Ramos (cell line): ENCODE data around the gene CPNE1.
"Not testable (repeated sequence)": the region's sequence is repeated elsewhere in the genome, so short reads cannot be mapped to it uniquely, and the experiment has no call there.

Experiments
- in situ Hi-C: fragments of 300-500 bp; cut with MboI; formaldehyde crosslinking; loops from one replicate; pipeline ENCODE4 v1.14.3; 2022; ENCODE audit warnings: low sequenced_read_pairs; ENCODE audit not compliant: unreplicated experiment

The CPNE1 gene

DNA sequence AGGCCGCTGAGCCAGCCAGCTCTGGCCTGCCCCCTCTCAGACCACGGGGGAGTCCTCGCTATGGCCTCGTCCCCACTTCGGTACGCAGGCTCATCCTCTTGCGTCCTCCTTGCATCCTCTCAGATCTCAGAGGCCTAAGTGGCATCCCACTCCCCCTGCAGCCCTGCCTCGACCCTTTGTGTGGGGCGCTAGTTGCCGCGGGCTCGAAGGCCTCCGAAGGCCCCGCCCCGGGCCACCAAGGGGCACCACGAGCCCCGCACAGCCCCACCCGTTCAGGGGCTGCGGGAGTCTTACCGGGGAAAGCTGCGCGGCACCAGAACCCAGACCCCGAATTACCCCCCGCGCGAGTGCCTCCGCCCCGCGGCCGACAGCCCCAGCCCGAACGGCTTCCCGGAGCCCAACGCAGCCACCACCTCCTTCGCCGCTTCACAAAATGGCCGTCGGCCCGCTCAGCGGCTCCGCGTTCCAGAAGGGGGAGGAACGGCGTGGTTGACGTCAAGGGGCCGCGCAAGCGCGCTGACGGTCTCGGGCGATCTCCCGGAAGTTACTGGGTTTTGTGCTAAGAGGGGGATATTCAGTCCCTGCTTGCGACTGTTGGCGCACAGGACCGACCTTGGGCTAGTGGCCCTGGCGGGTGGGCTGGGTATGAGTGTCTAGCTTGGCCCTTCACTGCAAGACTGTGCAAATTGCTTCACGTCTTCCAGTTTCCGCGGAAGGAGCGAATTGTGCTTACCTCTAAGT is at the start of gene CPNE1, which contains the start of gene RBM12:
CPNE1 (minus strand) TSS at position 435 of the 741 bp plus-strand sequence. CDS start 31,977 bp downstream, outside the sequence.
RBM12 (minus strand) TSS at position 435 of the 741 bp plus-strand sequence. CDS start 9,578 bp downstream, outside the sequence.
- in situ Hi-C loops: no loop called here

DNA sequence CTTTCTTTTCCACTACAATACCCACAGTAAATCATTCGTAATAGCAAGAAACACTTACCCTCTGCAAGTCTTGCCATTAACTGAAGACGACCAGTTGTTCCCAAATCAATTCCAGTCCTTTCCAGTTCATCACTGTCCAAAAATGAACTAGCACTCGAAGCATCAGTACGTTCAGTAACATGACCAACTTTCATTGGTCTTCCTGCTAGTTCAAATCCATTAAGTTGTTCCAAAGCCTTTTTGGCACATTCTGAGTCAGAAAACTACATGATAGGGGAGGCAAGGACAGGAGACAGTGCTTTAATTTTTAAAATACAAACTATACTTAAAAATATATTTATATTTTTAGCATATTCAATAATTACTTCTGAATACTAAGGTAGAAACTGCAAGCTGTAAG is 49.4 kb upstream of the CPNE1 start:
- in situ Hi-C loops: no loop called here

DNA sequence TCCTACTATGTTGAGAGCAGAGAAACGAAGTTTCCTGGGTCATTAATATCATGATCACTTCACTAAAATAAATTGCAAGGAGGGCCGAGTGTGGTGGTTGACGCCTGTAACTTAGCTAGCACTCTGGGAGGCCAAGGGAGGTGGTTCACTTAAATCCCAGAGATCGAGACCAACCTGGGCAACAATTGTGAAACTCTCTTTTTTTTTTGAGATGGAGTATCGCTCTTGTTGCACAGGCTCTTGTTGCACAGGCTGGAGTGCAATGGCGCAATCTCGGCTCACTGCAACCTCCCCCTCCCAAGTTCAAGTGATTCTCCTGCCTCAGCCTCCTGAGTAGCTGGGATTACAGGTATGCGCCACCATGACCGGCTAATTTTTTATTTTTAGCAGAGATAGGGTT is 48.4 kb upstream of the CPNE1 start:
- in situ Hi-C loops: not testable (repeated sequence)

DNA sequence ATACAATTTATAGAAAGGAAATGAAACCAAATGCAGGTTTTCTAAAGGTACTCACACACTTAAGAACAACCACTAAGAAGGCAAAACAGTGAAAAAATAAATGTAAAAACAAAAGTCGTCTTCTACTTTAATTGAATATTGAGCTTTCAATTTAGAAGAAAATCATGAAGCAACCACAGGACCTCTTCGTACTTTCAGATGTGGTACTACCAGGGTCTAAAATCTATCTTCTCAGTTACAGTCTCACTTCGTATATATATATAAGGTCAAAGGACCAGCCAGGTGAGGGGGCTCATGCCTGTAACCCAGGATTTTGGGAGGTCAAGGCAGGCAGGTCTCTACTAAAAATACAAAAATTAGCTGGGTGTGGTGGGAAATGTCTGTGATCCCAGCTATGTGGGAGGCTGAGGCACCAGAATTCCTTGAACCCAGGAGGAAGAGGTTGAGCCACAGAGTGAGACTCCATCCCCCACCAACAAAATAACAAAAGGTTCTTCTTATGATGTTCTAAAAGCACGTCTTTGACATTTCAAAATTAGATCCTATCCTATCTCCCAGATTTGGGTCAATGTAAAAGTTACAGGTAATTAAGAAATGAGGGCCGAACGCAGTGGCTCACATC is 47.0 kb upstream of the CPNE1 start:
- in situ Hi-C loops: no loop called here

DNA sequence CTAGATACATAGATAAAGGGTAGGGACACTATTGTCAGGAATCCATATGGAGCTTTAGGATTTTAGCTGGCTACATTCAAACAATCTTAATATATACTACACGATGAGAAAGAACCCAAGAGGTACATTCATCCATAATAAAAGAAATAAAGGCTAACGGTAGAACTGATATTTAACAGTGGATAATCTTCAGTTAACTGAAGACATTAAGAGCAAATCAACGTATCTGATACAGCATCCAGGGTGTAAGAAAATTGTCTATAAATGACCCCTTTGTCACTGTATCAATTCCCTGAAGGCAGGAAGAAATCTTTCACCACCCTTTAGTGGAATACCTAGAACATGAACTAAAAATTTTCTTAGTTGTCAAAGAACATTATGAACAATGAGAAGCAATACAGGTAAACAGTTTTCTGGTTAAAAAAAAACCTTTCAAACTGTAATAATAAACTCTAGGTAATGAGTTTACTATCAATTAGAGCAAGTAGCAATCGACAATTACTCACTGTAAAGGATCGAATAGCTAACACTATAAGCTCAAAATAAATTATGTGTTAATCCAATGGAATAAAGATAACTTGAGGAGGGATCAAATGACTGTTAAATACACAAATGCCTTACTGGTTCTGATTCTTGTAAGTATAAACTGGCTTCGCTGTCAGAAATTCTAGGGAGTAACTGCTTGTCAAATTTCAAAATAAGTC is 46.3 kb upstream of the CPNE1 start:
- in situ Hi-C loops: no loop called here

DNA sequence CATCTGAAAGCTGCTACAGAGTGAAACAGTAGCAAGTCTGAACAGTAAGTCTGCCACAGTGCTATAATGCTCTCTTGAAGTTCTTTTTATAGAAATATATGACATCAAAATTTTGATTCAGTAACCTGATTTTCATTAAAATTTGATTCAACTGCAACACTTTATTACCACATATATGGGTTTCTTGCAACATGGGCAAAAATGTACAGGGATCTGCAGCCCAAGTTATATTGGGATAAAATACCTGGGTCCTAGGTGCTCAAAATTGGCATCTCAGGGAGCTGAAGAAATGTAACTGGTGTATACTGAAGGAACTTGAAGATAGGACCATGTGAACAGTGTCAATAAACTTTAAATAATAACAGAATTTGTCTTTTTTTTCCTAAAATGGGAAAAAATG is 45.3 kb upstream of the CPNE1 start:
- in situ Hi-C loops: no loop called here

DNA sequence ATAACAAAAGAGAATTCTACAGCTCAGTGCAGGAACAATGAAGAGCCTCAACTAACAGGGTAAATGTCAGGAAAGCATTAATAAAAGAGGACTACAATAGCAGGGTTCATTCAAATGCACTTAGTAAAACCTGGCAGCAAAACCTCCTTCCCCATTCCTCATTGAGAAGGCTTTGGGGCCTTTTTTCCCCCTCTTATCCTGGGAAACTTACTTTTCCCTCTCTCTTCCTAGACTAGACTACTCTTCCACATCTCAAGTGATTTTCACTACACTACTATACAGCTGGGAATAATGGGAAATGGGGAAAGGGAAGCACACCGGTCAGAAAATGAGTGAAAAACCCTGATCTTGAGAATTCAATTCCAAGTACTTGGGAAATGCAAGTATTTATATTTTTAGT is 44.6 kb upstream of the CPNE1 start:
- in situ Hi-C loops: no loop called here

DNA sequence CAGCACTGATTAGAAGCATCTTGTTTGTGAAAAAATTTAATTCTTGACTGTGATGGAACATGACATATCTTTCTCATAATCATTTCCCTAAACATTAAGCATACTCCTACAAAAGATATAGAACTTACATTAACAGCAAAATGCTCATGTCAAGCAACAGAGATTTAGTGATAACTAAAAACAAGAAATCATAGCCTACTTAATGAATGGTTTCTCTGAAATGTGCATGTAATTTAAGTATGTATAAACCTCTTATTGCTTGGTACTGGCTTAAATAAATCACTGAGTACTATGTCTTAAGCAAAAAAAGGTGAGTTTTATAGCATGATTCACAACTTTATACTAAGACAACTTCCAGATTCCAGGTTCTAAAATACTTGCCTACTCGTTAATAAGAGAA is 43.8 kb upstream of the CPNE1 start:
- in situ Hi-C loops: no loop called here

DNA sequence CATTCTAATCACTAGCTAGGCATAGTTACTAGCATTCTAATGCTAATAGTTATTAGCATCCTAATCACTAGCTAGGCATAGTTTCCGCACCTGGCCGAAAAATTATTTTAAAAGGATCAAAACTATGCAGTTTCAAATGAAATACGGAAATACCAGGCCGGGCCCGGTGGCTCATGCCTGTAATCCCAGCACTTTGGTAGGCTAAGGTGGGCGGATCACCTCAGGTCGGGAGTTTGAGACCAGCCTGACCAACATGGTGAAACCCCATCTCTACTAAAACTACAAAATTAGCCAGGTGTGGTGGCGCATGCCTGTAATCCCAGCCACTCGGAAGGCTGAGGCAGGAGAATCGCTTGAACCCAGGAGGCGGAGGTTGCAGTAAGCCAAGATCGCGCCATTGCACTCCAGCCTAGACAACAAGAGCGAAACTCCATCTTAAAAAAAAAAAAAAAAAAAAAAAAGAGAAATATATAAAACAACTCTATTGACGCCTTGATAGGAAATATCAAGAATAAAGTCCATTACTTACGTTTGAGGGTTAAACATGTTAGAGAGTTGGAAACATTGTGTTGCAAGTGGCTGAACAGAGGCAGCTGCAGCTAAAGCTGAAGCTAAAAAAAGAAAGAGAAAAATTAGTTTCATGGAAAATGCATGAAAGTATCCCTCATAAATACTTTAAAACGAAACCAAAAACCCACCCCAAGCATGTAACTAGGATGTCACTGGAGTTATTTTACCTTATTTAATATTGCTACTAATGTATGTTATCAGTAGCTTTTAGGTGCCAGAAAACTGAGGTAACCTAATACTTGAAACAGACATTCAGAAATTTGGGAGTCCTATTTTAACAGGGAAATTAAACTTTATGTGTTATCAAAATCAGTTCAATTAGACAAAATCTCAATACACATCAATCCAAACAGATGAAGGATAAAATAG is 42.2 kb upstream of the CPNE1 start:
- in situ Hi-C loops: not testable (repeated sequence)

DNA sequence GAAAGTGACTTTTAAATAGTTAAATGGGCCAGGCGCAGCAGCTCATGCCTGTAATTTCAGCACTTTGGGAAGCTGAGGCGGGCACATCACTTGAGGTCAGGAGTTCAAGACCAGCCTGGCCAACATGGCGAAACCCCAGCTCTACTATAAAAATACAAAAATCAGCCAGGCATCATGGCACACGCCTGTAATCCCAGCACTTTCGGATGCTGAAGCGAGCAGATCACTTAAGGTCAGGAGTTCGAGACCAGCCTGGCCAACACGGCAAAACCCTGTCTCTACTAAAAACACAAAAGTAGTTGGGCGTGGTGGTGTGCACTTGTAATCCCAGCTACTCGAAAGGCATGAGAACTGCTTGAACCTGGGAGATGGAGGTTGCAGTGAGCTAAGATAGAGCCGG is 41.2 kb upstream of the CPNE1 start:
- in situ Hi-C loops: not testable (repeated sequence)

DNA sequence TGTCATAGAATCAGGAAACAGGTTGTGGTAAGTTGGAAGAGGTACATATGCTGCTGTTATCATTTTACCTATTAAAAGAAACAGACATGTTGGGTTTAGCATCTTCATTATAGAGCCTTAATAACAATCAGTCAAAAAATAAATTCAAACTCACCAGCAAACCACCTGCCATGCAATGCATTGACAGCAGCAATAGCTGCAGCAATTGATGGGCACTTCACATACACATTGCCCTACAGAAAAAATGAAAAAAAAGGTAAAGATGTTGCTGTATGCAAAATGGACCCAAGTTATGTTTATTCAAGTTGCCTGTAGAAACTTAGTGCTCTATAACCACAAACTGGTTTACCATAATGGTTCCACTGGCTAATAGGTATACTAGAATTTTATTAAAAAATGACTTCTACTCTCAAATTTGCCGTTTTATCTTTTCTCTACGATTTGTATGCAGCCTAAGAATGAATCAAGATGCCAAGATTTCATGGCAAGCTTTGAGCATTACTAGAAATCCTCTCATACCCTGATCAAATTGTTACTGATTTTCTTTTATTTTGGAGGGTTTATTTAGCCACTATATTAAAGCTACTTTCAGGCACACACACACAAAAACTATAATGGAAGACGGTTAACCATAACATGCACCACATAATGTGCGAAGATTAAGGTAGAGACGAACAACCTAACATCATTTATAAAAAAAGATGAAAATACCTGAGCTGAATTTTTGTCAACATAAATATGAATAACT is 40.0 kb upstream of the CPNE1 start:
- in situ Hi-C loops: no loop called here

DNA sequence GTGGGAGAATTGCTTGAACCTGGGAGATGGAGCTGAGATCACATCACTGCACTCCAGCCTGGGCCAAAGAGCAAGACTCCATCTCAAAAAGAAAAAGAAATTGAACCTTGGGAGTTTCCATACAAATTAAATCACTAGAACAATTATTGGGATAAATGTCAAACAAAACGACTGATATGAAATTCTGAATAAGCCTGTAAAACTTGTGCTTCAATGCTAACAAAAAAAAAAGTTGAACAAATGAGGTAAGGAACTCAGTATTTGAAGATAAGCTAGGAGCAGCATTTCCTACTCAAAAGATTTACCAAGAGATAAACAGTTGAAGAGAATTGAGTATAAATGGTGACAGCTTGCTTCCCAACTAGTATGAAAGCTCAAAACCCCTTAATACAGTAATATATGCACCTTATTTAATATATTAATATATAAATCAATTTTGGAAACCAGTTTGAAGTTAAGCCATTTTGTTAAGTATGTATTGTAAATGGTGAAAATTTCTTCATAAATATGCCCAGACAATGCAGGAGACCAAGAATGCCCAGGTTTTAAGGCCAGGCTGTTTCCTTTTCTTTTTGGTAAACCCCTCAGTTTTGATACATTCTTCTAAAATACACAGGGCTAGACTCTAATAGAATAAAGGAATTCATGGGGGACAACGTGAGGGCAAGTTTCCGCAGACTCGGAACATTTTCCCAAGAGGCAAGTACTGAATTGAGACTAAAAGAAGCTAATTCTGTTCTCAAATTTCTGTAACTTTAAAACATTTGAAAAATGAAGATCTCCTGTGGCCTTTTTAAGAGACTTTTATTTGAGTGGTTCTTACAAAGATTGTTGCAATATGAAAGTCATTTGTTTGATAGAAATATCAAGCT is 38.4 kb upstream of the CPNE1 start:
- in situ Hi-C loops: no loop called here

DNA sequence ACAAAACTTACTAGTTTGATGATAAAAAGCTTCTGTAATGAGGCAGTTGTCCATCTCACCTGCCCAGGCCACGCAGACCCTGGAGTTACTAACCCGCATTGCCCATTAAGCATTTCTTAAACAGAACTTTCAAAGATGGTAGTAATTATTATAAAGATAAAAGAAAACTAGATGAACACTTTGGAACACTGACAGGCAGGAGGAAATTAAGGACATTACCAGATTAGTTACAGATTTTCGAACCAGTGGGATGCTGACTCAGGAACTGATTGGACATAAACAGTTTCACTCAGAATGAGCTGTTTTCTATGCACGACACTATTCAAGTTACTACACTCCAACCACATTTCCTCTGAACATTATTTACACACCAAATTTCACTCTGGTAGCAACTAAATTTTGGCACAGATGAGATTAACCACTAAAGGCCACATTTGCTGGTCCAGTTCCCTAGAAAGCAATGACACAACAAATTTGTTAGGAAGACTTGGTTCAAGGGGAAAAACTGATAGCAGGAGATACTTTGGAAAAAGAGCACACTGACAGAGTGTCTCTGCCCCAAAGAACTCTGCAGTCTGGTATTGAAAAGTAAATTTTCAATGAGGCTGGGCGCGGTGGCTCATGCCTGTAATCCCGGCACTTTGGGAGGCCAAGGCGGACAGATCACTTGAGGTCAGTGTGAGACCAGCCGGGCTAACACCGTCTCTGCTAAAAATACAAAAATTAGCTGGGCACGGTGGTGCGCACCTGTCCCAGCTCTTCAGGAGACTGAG is 37.5 kb upstream of the CPNE1 start:
- in situ Hi-C loops: no loop called here

DNA sequence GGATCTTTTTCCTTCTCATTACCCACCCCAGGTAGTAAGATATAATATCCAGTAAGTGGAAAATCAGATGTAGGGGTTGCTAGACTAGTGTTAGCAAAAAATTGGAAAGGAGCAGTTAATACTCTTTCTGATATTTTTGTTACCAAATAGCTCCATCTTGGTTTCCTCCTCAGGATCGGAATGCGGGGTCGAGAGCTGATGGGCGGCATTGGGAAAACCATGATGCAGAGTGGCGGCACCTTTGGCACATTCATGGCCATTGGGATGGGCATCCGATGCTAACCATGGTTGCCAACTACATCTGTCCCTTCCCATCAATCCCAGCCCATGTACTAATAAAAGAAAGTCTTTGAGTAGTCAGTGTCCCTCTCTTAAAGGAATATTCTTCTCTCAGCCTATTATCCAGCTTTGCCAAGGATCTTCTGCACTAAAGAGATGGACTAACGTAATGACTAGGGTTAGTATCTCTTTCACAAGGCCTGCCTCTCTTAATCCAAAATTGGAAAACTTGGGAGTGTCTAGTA is 36.0 kb upstream of the CPNE1 start:
- in situ Hi-C loops: no loop called here

DNA sequence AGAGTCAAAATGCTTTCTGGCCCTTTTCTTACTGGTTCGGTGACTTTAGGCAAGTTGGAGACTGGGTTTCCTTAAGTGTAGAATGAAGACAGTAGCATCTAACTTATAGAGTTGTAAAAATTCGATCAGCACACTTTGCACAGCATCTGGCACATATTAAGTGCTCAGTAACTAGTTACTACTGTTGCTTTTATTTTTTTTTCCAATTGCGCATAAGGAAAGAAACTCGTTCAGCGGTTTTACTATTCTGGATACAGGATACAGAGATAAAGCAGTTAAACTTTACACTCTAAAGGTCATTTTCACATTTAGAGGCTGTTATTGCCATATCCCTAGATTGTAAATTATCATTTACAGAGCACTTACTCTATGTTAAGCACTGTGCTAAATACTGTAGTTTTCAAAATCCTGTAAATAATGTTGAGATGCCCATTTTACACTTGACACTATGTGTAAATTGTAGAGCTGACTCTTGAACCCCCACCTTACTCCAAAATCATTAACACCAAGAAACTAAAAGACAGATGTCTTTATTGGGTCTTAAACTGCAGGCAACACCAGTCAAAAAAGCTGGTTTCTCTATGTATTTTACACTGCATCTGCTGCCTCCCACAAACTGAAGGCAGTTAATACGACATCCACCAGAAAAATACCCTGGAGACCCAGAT is 35.4 kb upstream of the CPNE1 start:
- in situ Hi-C loops: no loop called here

DNA sequence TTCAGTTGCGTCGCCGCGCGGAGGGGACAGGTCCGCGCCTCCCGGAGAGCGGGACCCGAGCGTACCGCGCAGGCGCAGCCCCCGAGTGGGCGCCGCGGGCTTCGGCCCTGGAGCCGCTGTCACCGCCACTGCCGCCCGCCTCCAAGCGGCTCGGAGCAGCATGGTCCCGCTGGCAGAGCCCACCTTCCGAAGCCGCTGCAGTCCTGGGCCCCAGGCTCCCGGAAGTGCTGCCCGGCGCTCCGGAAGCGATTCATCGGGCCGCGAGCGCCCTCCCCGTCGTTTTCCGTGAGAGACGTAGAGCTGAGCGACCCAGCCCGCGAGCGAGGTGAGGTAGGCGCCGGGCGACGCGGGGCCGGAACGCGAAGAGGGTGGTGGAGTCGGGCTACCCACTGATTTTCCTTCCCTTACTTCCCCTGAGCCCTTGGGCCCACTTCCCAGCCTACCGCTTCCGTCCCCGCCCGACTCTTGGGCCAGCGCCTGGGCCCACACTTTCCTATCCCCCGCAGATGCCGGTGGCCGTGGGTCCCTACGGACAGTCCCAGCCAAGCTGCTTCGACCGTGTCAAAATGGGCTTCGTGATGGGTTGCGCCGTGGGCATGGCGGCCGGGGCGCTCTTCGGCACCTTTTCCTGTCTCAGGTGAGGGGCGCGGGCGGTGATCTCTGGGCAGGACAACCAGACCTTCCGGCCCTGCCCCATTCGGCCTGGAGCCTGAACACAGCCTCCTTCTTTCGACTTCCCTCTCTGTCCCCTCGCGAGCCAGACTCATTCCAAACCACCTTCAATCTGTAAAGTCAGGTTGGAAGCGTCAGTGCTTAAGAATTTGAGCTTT is 34.6 kb upstream of the CPNE1 start, which contains the start of the genes NFS1 and ROMO1:
NFS1 (minus strand) TSS at position 226 of the 830 bp plus-strand sequence; CDS start at position 162, 64 bp downstream.
ROMO1 (plus strand) TSS at position 279 of the 830 bp plus-strand sequence; CDS start at position 507, 228 bp downstream.
- in situ Hi-C loops: no loop called here
